B cell (primary cell): ENCODE measurements around the gene CFAP61. TPM values are rescaled to one million over a fixed set of nuclear protein-coding genes. Genes with fewer than 3 reads are reported as not detected.

ENCODE experiments used
- ATAC-seq: fragments of 200-7000 bp; cut with Tn5 transposase; one replicate; pipeline ENCODE4 v1.10.0; 2021; ENCODE audit warnings: low read depth, mild to moderate bottlenecking, moderate number of reproducible peaks, moderate library complexity
- CTCF ChIA-PET: fragments of 350-600 bp; sonication (Branson Sonifier 250); formaldehyde crosslinking; loops from one replicate; lab custom pipeline; 2021; ENCODE audit warnings: antibody characterized with exemption, inconsistent platforms; lab: Charles Lee
- POLR2A ChIA-PET: fragments of 350-600 bp; sonication (Branson Sonifier 250); formaldehyde crosslinking; loops from one replicate; lab custom pipeline; 2021; ENCODE audit warnings: antibody characterized with exemption; lab: Charles Lee
- DNase-seq: peaks from one replicate; pipeline ENCODE4 v3.0.0; 2013
- H2AFZ ChIP-seq: 2 replicates; pipeline ENCODE4 v1.6.1; 2012; ENCODE audit warnings: mild to moderate bottlenecking, low read depth, low read length; ENCODE audit not compliant: insufficient read depth, poor library complexity, severe bottlenecking
- H3K27ac ChIP-seq, 2 donors: 1 replicate in 1 of 2; 2 replicates in 1 of 2; pipeline ENCODE4 v1.5.1; 2012 to 2013; ENCODE audit warnings: low read length in 2 of 2, mild to moderate bottlenecking in 2 of 2, moderate library complexity in 1 of 2
- H3K27me3 ChIP-seq, 4 experiments: fragments of 200-600 bp in 1 of 4; sonication (generic) in 1 of 4; replicated peaks in 1 of 4; 1 replicate in 2 of 4; 2 replicates in 2 of 4; pipeline versions ENCODE4 v1.6.1 to v1.7.0; 2013 to 2016; ENCODE audit warnings: low read length in 3 of 4, mild to moderate bottlenecking in 2 of 4, mixed read lengths in 1 of 4, moderate library complexity in 1 of 4; ENCODE audit not compliant: insufficient read depth in 4 of 4, control insufficient read depth in 3 of 4; ENCODE audit errors: control extremely low read depth in 1 of 4
- H3K36me3 ChIP-seq, 2 experiments: replicated peaks in 1 of 2; 1 replicate in 1 of 2; 2 replicates in 1 of 2; pipeline versions ENCODE4 v1.6.1 to v1.7.1; 2013; ENCODE audit warnings: low read length in 1 of 2; ENCODE audit not compliant: insufficient read depth in 2 of 2, control insufficient read depth in 1 of 2; ENCODE audit errors: control extremely low read depth in 1 of 2, extremely low read depth in 1 of 2
- H3K4me1 ChIP-seq, 2 donors: fragments of 200-600 bp in 1 of 2; sonication (generic) in 1 of 2; 1 replicate in 1 of 2; 2 replicates in 1 of 2; pipeline versions ENCODE4 v1.5.1 to v1.6.1; 2013 to 2017; ENCODE audit warnings: low read length in 2 of 2; ENCODE audit not compliant: control insufficient read depth in 2 of 2, insufficient read depth in 2 of 2
- H3K4me2 ChIP-seq: replicated peaks from 2 replicates; pipeline ENCODE3; 2012; ENCODE audit warnings: mild to moderate bottlenecking, low read depth, low read length; ENCODE audit not compliant: poor library complexity, severe bottlenecking
- H3K4me3 ChIP-seq, 5 experiments: fragments of 200-600 bp in 1 of 5; sonication (generic) in 1 of 5; 1 replicate in 3 of 5; 2 replicates in 2 of 5; pipeline versions ENCODE4 v1.5.1 to v1.7.0; 2011 to 2016; ENCODE audit warnings: low read length in 4 of 5, mild to moderate bottlenecking in 4 of 5, low read depth in 2 of 5, control low read depth in 1 of 5, moderate library complexity in 1 of 5; ENCODE audit not compliant: insufficient read depth in 1 of 5; ENCODE audit errors: control extremely low read depth in 1 of 5, extremely low read depth in 1 of 5
- H3K79me2 ChIP-seq: fragments of 200-600 bp; sonication (generic); one replicate; pipeline ENCODE4 v1.6.0; 2016; ENCODE audit warnings: low read length; ENCODE audit not compliant: control insufficient read depth, insufficient read depth
- H3K9ac ChIP-seq: fragments of 200-600 bp; sonication (generic); 2 replicates; pipeline ENCODE4 v1.6.1; 2017; ENCODE audit warnings: mild to moderate bottlenecking, low read length, moderate library complexity
- H3K9me3 ChIP-seq, 3 donors: one replicate each; pipeline versions ENCODE4 v1.6.1 to v1.7.1; 2013; ENCODE audit warnings: low read length in 2 of 3; ENCODE audit not compliant: control insufficient read depth in 2 of 3, insufficient read depth in 1 of 3; ENCODE audit errors: control extremely low read depth in 1 of 3
- H4K20me1 ChIP-seq: 2 replicates; pipeline ENCODE4 v1.6.0; 2012; ENCODE audit warnings: mild to moderate bottlenecking, low read length; ENCODE audit not compliant: insufficient read depth, control insufficient read depth, poor library complexity, severe bottlenecking
- H3K27ac Mint-ChIP-seq: one replicate; pipeline ENCODE4 v1.8.0; 2021; ENCODE audit warnings: mixed read lengths
- H3K27me3 Mint-ChIP-seq: one replicate; pipeline ENCODE4 v1.8.0; 2021; ENCODE audit warnings: mixed read lengths
- H3K4me1 Mint-ChIP-seq: one replicate; pipeline ENCODE4 v1.8.0; 2021; ENCODE audit warnings: mixed read lengths
- H3K4me3 Mint-ChIP-seq: one replicate; pipeline ENCODE4 v1.8.0; 2021; ENCODE audit warnings: mixed read lengths
- H3K9me3 Mint-ChIP-seq: one replicate; pipeline ENCODE4 v1.8.0; 2022; ENCODE audit warnings: mixed read lengths; ENCODE audit not compliant: insufficient read depth
- CTCF ChIP-seq: fragments of 200-600 bp; IDR thresholded peaks from one replicate; pipeline ENCODE4 v1.8.0; 2022; ENCODE audit warnings: antibody characterized with exemption, mild to moderate bottlenecking
- EZH2 ChIP-seq: IDR thresholded peaks from 2 replicates; pipeline ENCODE4 v1.6.1; 2012; ENCODE audit warnings: borderline replicate concordance, low read depth, mild to moderate bottlenecking, moderate library complexity, low read length; ENCODE audit not compliant: insufficient read depth, poor library complexity, severe bottlenecking
- WGBS: methylation state at CpG from one replicate; pipeline ENCODE4 v1.1.5; 2013; ENCODE audit warnings: missing lambda C conversion rate; ENCODE audit not compliant: insufficient coverage; 5-methylcytosine and 5-hydroxymethylcytosine counted together
- intact Hi-C: fragments of 100-400 bp; cut with micrococcal nuclease; formaldehyde crosslinking; loops from one replicate; pipeline ENCODE4 v1.10.0; 2022
- polyA plus RNA-seq: library from polyadenylated mRNA; depleted of rRNA; stranded (reverse); fragments of >200 nt; gene quantifications from 2 replicates; pipeline ENCODE4 v1.2.3, GENCODE V29; 2012
- total RNA-seq, 2 donors: library from RNA; stranded (reverse); fragments of 120-200 nt in 1 of 2; gene quantifications; 1 replicate in 1 of 2; 2 replicates in 1 of 2; pipeline versions ENCODE4 v1.2.3 to v1.2.4, GENCODE V29; 2013 to 2022

CFAP61 gene
- total and polyA plus RNA-seq, 2 donors (not counting 1 experiment from before 2014, with no cell fraction given) = not detected

- peak; percentile 29 for ATAC-seq
Observed at GRCh38 chr20:20367575-20368417, 315.5 kb downstream of the CFAP61 start, which contains the start of gene INSM1. TSS of gene INSM1 (plus strand) at chr20:20368104. CDS start at chr20:20368268, 164 bp downstream.

More at GRCh38 chr20:20367575-20368417, 315.5 kb downstream of the CFAP61 start, which contains the start of gene INSM1:
- intact Hi-C loops = no loop called here
- Histone ChIP-seq H3K9ac (peak within 1 kb of the TSS; percentile 37), H2AFZ (peak within 1 kb of the TSS; percentile 56), H3K79me2 (no peaks in the 10 kb centered on the region), H3K27ac (no peak within 1 kb of the TSS), H3K36me3 (no peaks in the 10 kb centered on the region), H3K4me3 (peak within 1 kb of the TSS in 3 of 5 experiments; percentile 32 to 44 (median 40)), H3K27me3 (peaks cover 0 to 60% (median 38%) of the 10 kb centered on the region in 4 experiments), H3K4me2 (peak within 1 kb of the TSS; percentile 78), H3K9me3 (peaks cover 0 to 16% (median 0%) of the 10 kb centered on the region in 3 donors), H3K4me1 (peaks cover 27 to 31% of the 10 kb centered on the region in 2 donors), H4K20me1 (no peaks in the 10 kb centered on the region)
- CTCF ChIA-PET = no interaction called here
- peaks cover 34% of the 10 kb centered on the region for H3K4me1 Mint-ChIP-seq
- peaks cover 56% of the 10 kb centered on the region for H3K27me3 Mint-ChIP-seq
- no peaks in the 10 kb centered on the region for H3K9me3 Mint-ChIP-seq
- POLR2A ChIA-PET = no interaction called here
- peak within 1 kb of the TSS; percentile 83 for H3K4me3 Mint-ChIP-seq
- peak; percentile 23 for DNase-seq
- WGBS = 1% methylated on average over 100 of the region's 108 CpGs
- no peak within 1 kb of the TSS for H3K27ac Mint-ChIP-seq
- TF ChIP-seq EZH2 = no peak
- TF ChIP-seq CTCF = no peak
